Panc1 (cell line): ENCODE results near the gene DPH2.

Experiments used
- CTCF ChIP-seq: fragments of 450-650 bp; IDR thresholded peaks from 2 replicates; pipeline ENCODE4 v1.5.1; 2017; ENCODE audit warnings: mild to moderate bottlenecking
- SIN3A ChIP-seq: IDR thresholded peaks from 2 replicates; pipeline ENCODE4 v1.6.1; 2012; ENCODE audit warnings: low read depth, mild to moderate bottlenecking, low read length, moderate library complexity, borderline replicate concordance; ENCODE audit not compliant: insufficient read depth
- TF ChIP-seq, protein P1 (sequence below), 2 experiments: IDR thresholded peaks; 2 replicates each; pipeline ENCODE4 v1.6.1; 2011 to 2012; ENCODE audit warnings: low read depth in 2 of 2, control low read depth in 1 of 2, low read length in 1 of 2, mild to moderate bottlenecking in 1 of 2, moderate library complexity in 1 of 2; ENCODE audit not compliant: insufficient read depth in 1 of 2

DNA sequence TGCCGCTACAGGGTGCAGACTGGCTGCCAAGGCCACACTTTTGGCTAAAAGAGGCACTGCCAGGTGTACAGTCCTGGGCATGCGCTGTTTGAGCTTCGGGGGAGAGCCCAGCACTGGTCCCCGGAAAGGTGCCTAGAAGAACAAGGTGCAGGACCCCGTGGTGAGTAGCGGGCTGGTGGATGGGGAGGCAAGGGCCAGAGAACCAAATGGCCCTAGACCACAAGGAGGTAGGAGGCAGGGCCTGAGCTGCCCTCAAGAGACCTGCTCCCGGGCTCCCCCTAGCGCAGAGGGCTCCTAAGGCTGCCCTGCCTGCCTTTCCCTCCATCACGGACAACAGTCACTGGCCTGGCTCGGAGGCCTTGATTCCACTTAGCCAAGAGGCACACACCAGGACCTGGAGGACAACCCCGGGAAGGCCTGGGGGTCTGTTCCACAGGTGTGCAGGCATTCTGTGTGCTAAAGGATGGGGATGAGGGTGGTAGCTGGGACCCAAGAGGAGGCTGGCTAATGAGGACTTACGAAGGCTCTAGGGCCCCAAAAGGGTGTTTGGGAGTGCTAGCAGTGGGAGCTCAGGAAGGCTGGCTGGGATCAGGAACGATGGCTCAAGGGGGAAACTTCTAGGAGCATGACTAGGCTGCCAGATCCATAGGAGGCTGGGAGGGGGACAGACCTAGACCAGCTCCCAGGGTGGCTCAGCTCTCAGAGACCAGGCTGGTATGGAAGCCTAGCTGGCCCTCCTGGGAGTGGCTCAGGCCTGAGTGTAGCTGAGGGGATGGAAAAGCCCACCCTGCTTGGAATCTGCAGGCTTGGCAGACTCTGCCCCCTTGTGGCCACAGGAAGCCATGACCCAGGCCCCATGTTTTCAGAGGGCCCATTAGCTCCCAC is 35.5 kb upstream of the DPH2 start:
- TF ChIP-seq, protein P1, sequence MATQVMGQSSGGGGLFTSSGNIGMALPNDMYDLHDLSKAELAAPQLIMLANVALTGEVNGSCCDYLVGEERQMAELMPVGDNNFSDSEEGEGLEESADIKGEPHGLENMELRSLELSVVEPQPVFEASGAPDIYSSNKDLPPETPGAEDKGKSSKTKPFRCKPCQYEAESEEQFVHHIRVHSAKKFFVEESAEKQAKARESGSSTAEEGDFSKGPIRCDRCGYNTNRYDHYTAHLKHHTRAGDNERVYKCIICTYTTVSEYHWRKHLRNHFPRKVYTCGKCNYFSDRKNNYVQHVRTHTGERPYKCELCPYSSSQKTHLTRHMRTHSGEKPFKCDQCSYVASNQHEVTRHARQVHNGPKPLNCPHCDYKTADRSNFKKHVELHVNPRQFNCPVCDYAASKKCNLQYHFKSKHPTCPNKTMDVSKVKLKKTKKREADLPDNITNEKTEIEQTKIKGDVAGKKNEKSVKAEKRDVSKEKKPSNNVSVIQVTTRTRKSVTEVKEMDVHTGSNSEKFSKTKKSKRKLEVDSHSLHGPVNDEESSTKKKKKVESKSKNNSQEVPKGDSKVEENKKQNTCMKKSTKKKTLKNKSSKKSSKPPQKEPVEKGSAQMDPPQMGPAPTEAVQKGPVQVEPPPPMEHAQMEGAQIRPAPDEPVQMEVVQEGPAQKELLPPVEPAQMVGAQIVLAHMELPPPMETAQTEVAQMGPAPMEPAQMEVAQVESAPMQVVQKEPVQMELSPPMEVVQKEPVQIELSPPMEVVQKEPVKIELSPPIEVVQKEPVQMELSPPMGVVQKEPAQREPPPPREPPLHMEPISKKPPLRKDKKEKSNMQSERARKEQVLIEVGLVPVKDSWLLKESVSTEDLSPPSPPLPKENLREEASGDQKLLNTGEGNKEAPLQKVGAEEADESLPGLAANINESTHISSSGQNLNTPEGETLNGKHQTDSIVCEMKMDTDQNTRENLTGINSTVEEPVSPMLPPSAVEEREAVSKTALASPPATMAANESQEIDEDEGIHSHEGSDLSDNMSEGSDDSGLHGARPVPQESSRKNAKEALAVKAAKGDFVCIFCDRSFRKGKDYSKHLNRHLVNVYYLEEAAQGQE (IDR thresholded peaks at IDR 0.05; ENCODE audit: insufficient read depth in 1 of 2, low read depth in 2 of 2, low read length in 1 of 2), result no peak
- TF ChIP-seq CTCF (peak; percentile 93), SIN3A (no peak)
